SH-SY5Y (cell line): ENCODE results near the gene PDXK.

Experiments
- GATA2 ChIP-seq: IDR thresholded peaks from 2 replicates; pipeline ENCODE4 v1.6.1; 2011; ENCODE audit warnings: mild to moderate bottlenecking, low read depth, low read length
- GATA3 ChIP-seq: IDR thresholded peaks from 2 replicates; pipeline ENCODE4 v1.6.1; 2011; ENCODE audit warnings: low read depth, mild to moderate bottlenecking, low read length, moderate library complexity

DNA sequence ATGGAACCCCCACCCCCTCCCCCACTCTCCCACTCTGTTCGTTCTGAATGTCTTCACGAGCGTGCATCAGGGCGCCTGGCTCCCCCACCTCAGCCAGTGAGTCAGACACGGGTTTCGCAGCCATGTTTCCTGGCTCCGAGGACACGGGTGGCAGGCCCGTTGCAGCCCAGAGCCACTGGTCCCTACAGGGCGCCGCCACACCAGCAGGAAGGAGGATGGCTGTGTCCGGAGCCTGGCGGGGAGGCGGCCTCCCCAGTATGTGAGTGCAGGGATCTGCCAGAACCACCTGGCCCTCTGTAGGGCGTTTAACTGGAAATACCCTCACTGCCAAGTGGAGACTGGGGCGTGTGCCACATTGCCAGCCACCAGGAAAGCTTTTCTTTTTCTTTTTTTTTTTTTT is 38.7 kb downstream of the PDXK start:
- TF ChIP-seq GATA2 (no peak), GATA3 (no peak)
